ENCODE measurements around the gene USP33. TPM values are rescaled to one million over a fixed set of nuclear protein-coding genes. Genes with fewer than 3 reads are reported as not detected.

The USP33 gene
- total and polyA plus RNA-seq, 9 of the 15 experiments (the other 6 are each of a cell fraction or from before 2014, with no cell fraction given): 22.4 to 83.5 (median 44.7) TPM

DNA sequence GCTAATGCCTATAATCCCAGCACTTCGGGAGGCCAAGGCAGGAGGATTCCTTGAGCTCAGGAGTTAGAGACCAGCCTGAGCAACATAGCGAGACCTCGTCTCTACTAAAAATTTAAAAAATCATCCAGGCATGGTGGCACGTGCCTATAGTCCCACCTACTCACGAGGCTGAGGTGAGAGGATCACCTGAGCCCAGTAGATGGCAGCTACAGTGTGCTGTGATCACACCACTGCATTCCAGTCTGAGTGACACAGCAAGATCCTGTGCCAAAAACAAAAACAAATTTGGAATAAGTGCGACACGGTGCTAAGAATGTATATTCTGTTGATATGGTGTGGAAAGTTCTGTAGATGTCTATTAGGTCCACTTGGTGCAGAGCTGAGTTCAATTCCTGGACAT, 15.1 kb downstream of the USP33 start (continued):
- TF ChIP-seq, protein P1, sequence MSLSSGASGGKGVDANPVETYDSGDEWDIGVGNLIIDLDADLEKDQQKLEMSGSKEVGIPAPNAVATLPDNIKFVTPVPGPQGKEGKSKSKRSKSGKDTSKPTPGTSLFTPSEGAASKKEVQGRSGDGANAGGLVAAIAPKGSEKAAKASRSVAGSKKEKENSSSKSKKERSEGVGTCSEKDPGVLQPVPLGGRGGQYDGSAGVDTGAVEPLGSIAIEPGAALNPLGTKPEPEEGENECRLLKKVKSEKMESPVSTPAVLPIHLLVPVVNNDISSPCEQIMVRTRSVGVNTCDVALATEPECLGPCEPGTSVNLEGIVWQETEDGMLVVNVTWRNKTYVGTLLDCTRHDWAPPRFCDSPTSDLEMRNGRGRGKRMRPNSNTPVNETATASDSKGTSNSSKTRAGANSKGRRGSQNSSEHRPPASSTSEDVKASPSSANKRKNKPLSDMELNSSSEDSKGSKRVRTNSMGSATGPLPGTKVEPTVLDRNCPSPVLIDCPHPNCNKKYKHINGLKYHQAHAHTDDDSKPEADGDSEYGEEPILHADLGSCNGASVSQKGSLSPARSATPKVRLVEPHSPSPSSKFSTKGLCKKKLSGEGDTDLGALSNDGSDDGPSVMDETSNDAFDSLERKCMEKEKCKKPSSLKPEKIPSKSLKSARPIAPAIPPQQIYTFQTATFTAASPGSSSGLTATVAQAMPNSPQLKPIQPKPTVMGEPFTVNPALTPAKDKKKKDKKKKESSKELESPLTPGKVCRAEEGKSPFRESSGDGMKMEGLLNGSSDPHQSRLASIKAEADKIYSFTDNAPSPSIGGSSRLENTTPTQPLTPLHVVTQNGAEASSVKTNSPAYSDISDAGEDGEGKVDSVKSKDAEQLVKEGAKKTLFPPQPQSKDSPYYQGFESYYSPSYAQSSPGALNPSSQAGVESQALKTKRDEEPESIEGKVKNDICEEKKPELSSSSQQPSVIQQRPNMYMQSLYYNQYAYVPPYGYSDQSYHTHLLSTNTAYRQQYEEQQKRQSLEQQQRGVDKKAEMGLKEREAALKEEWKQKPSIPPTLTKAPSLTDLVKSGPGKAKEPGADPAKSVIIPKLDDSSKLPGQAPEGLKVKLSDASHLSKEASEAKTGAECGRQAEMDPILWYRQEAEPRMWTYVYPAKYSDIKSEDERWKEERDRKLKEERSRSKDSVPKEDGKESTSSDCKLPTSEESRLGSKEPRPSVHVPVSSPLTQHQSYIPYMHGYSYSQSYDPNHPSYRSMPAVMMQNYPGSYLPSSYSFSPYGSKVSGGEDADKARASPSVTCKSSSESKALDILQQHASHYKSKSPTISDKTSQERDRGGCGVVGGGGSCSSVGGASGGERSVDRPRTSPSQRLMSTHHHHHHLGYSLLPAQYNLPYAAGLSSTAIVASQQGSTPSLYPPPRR (CRISPR knock-in tag; IDR thresholded peaks at IDR 0.05; ENCODE audit: borderline replicate concordance): no peak
- no peak for TF ChIP-seq ZNF134 (CRISPR knock-in tag; conservative IDR thresholded peaks at IDR 0.05)
- TF ChIP-seq KLF1 (tag; IDR thresholded peaks at IDR 0.05): no peak
- no peak for TF ChIP-seq KDM4B (IDR thresholded peaks at IDR 0.05; ENCODE audit: borderline replicate concordance in 2 of 2, low read depth in 1 of 2)
- peak; percentile 67 for TF ChIP-seq L3MBTL2 (IDR thresholded peaks at IDR 0.05)
- TF ChIP-seq, protein P2, sequence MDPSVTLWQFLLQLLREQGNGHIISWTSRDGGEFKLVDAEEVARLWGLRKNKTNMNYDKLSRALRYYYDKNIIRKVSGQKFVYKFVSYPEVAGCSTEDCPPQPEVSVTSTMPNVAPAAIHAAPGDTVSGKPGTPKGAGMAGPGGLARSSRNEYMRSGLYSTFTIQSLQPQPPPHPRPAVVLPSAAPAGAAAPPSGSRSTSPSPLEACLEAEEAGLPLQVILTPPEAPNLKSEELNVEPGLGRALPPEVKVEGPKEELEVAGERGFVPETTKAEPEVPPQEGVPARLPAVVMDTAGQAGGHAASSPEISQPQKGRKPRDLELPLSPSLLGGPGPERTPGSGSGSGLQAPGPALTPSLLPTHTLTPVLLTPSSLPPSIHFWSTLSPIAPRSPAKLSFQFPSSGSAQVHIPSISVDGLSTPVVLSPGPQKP (CRISPR knock-in tag; IDR thresholded peaks at IDR 0.05): no peak
- TF ChIP-seq, protein P3, sequence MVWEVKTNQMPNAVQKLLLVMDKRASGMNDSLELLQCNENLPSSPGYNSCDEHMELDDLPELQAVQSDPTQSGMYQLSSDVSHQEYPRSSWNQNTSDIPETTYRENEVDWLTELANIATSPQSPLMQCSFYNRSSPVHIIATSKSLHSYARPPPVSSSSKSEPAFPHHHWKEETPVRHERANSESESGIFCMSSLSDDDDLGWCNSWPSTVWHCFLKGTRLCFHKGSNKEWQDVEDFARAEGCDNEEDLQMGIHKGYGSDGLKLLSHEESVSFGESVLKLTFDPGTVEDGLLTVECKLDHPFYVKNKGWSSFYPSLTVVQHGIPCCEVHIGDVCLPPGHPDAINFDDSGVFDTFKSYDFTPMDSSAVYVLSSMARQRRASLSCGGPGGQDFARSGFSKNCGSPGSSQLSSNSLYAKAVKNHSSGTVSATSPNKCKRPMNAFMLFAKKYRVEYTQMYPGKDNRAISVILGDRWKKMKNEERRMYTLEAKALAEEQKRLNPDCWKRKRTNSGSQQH (CRISPR knock-in tag; IDR thresholded peaks at IDR 0.05): no peak
- TF ChIP-seq RBM39 (optimal IDR thresholded peaks at IDR 0.05; ENCODE audit: low read depth, low read length): no peak
- TF ChIP-seq, protein P4, sequence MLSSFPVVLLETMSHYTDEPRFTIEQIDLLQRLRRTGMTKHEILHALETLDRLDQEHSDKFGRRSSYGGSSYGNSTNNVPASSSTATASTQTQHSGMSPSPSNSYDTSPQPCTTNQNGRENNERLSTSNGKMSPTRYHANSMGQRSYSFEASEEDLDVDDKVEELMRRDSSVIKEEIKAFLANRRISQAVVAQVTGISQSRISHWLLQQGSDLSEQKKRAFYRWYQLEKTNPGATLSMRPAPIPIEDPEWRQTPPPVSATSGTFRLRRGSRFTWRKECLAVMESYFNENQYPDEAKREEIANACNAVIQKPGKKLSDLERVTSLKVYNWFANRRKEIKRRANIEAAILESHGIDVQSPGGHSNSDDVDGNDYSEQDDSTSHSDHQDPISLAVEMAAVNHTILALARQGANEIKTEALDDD (IDR thresholded peaks at IDR 0.05): no peak
- TF ChIP-seq, protein P5, sequence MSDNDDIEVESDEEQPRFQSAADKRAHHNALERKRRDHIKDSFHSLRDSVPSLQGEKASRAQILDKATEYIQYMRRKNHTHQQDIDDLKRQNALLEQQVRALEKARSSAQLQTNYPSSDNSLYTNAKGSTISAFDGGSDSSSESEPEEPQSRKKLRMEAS (CRISPR knock-in tag; IDR thresholded peaks at IDR 0.05): 0 out of 2 replicates have a peak, but pooled peaks have one; percentile 24
- no peak for TF ChIP-seq ZFP1 (CRISPR knock-in tag; IDR thresholded peaks at IDR 0.05)
- TF ChIP-seq MEIS2 (IDR thresholded peaks at IDR 0.05; ENCODE audit: partially characterized antibody): no peak
- no peak for TF ChIP-seq GTF2A2 (tag; IDR thresholded peaks at IDR 0.05)
- TF ChIP-seq MXI1 (IDR thresholded peaks at IDR 0.05; ENCODE audit: low read depth, low read length): no peak
- no peak for TF ChIP-seq ETS2 (tag; IDR thresholded peaks at IDR 0.05; ENCODE audit: borderline replicate concordance, poor library complexity, severe bottlenecking)
- TF ChIP-seq, protein P6, sequence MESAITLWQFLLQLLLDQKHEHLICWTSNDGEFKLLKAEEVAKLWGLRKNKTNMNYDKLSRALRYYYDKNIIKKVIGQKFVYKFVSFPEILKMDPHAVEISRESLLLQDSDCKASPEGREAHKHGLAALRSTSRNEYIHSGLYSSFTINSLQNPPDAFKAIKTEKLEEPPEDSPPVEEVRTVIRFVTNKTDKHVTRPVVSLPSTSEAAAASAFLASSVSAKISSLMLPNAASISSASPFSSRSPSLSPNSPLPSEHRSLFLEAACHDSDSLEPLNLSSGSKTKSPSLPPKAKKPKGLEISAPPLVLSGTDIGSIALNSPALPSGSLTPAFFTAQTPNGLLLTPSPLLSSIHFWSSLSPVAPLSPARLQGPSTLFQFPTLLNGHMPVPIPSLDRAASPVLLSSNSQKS (CRISPR knock-in tag; IDR thresholded peaks at IDR 0.05): no peak
